ENCODE results near the gene SYT1. TPM values are rescaled to one million over a fixed set of nuclear protein-coding genes. Genes with fewer than 3 reads are reported as not detected.

Gene SYT1
- total and polyA plus RNA-seq, 2 of the 8 experiments (the other 6 are each of a cell fraction or from before 2014, with no cell fraction given) = 11.0 to 34.6 TPM

DNA sequence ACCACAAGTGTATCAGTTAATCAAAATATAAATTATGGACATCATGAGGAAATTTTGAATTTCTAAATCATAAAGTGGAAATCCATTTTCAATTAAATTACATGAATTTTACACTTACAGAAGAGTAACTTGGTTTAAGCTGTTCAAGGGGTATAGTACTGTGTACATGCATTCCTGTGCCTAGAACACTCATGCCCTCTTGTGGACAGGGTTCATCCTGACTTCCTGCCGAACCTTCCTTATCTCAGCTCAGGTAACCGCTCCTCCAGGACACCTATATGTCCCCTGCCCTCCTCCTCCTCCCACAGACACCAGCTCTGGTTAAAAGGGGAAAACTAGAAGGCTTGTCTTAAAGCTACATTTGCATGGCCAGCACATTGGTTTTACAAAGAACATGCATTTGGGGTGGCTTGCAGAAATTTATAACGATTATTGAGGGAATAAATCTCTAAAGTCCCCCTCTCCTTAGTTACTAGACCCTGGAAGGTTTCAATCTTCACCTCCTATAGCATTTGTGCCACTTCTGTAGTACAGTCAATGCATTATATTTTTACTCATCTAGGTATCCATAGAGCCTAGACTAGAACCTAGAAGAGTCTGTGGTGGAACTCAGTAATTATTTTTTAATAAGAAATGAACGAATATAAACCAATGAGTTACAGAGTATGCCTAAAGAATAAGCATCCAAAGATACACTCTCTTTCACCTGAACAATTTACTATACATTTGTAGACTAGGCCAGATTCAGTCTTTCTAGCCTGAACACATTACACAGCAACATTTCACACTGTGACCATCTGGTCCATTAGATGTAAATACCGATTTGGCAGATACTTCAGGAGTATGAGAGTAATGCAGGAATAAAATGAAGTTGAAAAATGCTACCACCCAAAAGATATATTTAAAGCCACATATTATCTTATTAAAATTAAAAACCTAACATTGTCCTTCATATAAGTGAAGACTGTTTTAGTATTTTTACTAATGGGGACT lies 480.6 kb downstream of the SYT1 start:
- Histone ChIP-seq H3K79me2 (ENCODE audit: control insufficient read depth in 1 of 2, insufficient read depth in 2 of 2, low read length in 2 of 2) (no peaks in the 10 kb centered on the region), H2BK120ac (replicated peaks; ENCODE audit: low read depth, low read length) (no peak overlapping the region), H3K56ac (replicated peaks; ENCODE audit: insufficient read length, low read depth, low read length) (no peak overlapping the region), H2BK15ac (ENCODE audit: low read length) (no peak overlapping the region), H3K79me1 (ENCODE audit: low read depth, low read length) (no peaks in the 10 kb centered on the region), H3K4me2 (ENCODE audit: insufficient read depth in 1 of 2, low read depth in 2 of 2, low read length in 2 of 2) (no peak overlapping the region), H3K27me3 (replicated peaks in 1 of 4; ENCODE audit: control insufficient read depth in 3 of 4, extremely low read depth in 1 of 4, insufficient read depth in 3 of 4, low read length in 3 of 4) (no peaks in the 10 kb centered on the region), H3K14ac (ENCODE audit: insufficient read length) (no peak overlapping the region), H4K5ac (ENCODE audit: insufficient read length, low read depth, low read length) (no peak overlapping the region), H3K27ac (ENCODE audit: low read depth, low read length) (no peak overlapping the region), H2BK5ac (ENCODE audit: low read depth, low read length) (no peak overlapping the region), H3K23me2 (ENCODE audit: low read depth, low read length) (no peaks in the 10 kb centered on the region; the same call in 1 of the 2 replicates), H2BK20ac (ENCODE audit: low read length) (no peak overlapping the region), H3K4ac (replicated peaks; ENCODE audit: insufficient read length, low read depth, low read length) (no peak overlapping the region), H4K20me1 (replicated peaks in 1 of 2; ENCODE audit: control insufficient read depth in 1 of 2, insufficient read depth in 2 of 2, low read length in 2 of 2) (no peaks in the 10 kb centered on the region), H3K4me3 (ENCODE audit: extremely low read depth in 1 of 4, insufficient read depth in 2 of 4, low read depth in 3 of 4, low read length in 4 of 4) (no peak overlapping the region), H4K8ac (ENCODE audit: extremely low read depth, insufficient read depth, low read length) (no peak overlapping the region), H2AK5ac (ENCODE audit: low read depth, low read length) (no peak overlapping the region), H2BK12ac (ENCODE audit: low read depth, low read length) (no peak overlapping the region), H3K23ac (ENCODE audit: insufficient read length) (no peak overlapping the region), H4K91ac (replicated peaks; ENCODE audit: insufficient read length, low read length) (no peak overlapping the region), H3K4me1 (replicated peaks in 1 of 4; ENCODE audit: control insufficient read depth in 3 of 4, insufficient read depth in 4 of 4, low read length in 3 of 4) (no peaks in the 10 kb centered on the region), H3K9ac (replicated peaks in 1 of 4; ENCODE audit: extremely low read depth in 1 of 4, low read depth in 3 of 4, low read length in 3 of 4) (no peak overlapping the region), H3K18ac (ENCODE audit: extremely low read depth, low read length) (no peak overlapping the region), H3K9me3 (ENCODE audit: insufficient read depth in 2 of 2, low read depth in 1 of 2, low read length in 1 of 2) (no peaks in the 10 kb centered on the region), H3K36me3 (ENCODE audit: control insufficient read depth in 2 of 4, insufficient read depth in 4 of 4, low read length in 3 of 4) (no peaks in the 10 kb centered on the region), H2AFZ (ENCODE audit: low read length) (no peak overlapping the region)
- 76% methylated on average over 5 of the region's 5 CpGs; no CpG with 5 or more reads in 1 of the 2 experiments for WGBS, 2 experiments (ENCODE audit: extremely low coverage in 1 of 2, insufficient coverage in 1 of 2, insufficient read length in 1 of 2, insufficient replicate concordance in 2 of 2, low coverage in 1 of 2, low lambda C conversion rate in 2 of 2, missing lambda C conversion rate in 1 of 2)
- FAIRE-seq (peak; percentile 99), DNase-seq (ENCODE audit: low read depth in 1 of 2, low spot score in 2 of 2) (peak in 1 of 2 experiments; percentile 25)
- POLR2A ChIA-PET (ENCODE audit: partially characterized antibody) = no interaction called here
- CTCF ChIA-PET (ENCODE audit: partially characterized antibody) = interaction anchor here (0.6 to 2.1 kb wide), 31 partner anchors 8 to 1136 kb away, joined by 3 to 17 read pairs (median 4); no protein-coding TSS in a partner anchor
- TF ChIP-seq TEAD4 (IDR thresholded peaks at IDR 0.05; ENCODE audit: low read depth, low read length) (peak; percentile 51), JUN (IDR thresholded peaks at IDR 0.05; ENCODE audit: low read depth, low read length) (no peak), RAD21 (IDR thresholded peaks at IDR 0.05 in 1 of 2, conservative IDR thresholded peaks at IDR 0.05 in 1 of 2; ENCODE audit: low read depth in 2 of 2, low read length in 2 of 2) (peak; percentile 94 to 96), KDM1A (IDR thresholded peaks at IDR 0.05; ENCODE audit: borderline replicate concordance, low read length) (no peak)
- TF ChIP-seq, protein P1, sequence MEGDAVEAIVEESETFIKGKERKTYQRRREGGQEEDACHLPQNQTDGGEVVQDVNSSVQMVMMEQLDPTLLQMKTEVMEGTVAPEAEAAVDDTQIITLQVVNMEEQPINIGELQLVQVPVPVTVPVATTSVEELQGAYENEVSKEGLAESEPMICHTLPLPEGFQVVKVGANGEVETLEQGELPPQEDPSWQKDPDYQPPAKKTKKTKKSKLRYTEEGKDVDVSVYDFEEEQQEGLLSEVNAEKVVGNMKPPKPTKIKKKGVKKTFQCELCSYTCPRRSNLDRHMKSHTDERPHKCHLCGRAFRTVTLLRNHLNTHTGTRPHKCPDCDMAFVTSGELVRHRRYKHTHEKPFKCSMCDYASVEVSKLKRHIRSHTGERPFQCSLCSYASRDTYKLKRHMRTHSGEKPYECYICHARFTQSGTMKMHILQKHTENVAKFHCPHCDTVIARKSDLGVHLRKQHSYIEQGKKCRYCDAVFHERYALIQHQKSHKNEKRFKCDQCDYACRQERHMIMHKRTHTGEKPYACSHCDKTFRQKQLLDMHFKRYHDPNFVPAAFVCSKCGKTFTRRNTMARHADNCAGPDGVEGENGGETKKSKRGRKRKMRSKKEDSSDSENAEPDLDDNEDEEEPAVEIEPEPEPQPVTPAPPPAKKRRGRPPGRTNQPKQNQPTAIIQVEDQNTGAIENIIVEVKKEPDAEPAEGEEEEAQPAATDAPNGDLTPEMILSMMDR (IDR thresholded peaks at IDR 0.05; ENCODE audit: control extremely low read depth in 1 of 3, insufficient read depth in 1 of 3, low read depth in 1 of 3, low read length in 3 of 3) = peak; percentile 74 to 85 (median 74)

All from H1 (cell line).